Activated naive CD4-positive, alpha-beta T cell treated with anti-CD3 and anti-CD28 coated beads, Interleukin-2, amount 10 ng/mL, durations not matched to agents 7 days and 5 days (primary cell): Measurements from ENCODE around the gene TRIP11.
A peak's percentile ranks its signal among the peaks of the same experiment; 100 is the strongest.

Experiments used
- CTCF ChIA-PET: fragments of 350-600 bp; sonication (Branson Sonifier 250); formaldehyde crosslinking; loops from one replicate; lab custom pipeline; 2021; ENCODE audit warnings: antibody characterized with exemption; lab: Charles Lee
- DNase-seq: peaks from one replicate; pipeline ENCODE4 v3.0.0-alpha.2; 2020
- H3K27ac Mint-ChIP-seq: one replicate; pipeline ENCODE4 v1.8.0; 2021; ENCODE audit warnings: mild to moderate bottlenecking, moderate library complexity, mixed read lengths
- H3K27me3 Mint-ChIP-seq: one replicate; pipeline ENCODE4 v1.8.0; 2021; ENCODE audit warnings: mild to moderate bottlenecking, mixed read lengths
- H3K36me3 Mint-ChIP-seq: one replicate; pipeline ENCODE4 v1.8.0; 2021; ENCODE audit warnings: mixed read lengths
- H3K4me1 Mint-ChIP-seq: one replicate; pipeline ENCODE4 v1.8.0; 2021; ENCODE audit warnings: mixed read lengths
- H3K4me3 Mint-ChIP-seq: one replicate; pipeline ENCODE4 v1.8.0; 2021; ENCODE audit warnings: mild to moderate bottlenecking, moderate library complexity, mixed read lengths
- H3K9me3 Mint-ChIP-seq: one replicate; pipeline ENCODE4 v1.8.0; 2021; ENCODE audit warnings: mixed read lengths

TRIP11 gene

DNA sequence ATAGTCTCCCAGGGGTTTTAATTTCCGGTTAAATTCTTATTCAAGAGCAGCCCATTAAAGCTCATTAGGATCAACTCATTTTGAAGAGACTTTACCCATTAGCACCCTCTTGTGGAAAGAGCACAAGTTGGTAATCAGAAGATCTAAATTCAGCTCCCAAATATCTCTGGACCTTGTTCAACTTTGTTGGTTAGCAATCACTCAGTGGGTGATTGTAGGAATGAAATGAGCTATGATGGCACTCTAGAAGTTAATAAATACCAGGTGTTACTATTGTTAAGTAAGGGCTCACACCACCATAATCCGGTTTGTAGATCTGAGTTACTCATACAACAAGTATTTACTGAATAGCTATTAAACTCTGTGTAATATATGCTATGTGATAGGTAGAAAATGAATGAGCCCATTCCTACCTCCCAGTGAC is 42.9 kb downstream of the TRIP11 start:
- H3K27ac Mint-ChIP-seq, result no peak overlapping the region
- no peak for DNase-seq
- no peak overlapping the region for H3K4me3 Mint-ChIP-seq
- H3K4me1 Mint-ChIP-seq, result peaks cover 36% of the 10 kb centered on the region
- H3K27me3 Mint-ChIP-seq, result no peaks in the 10 kb centered on the region
- no peaks in the 10 kb centered on the region for H3K9me3 Mint-ChIP-seq
- peaks cover 41% of the 10 kb centered on the region for H3K36me3 Mint-ChIP-seq
- CTCF ChIA-PET, result interaction anchor here (0.7 to 2.1 kb wide), 27 partner anchors 9 to 373 kb away, joined by 3 to 18 read pairs (median 4); partner anchors contain the start of genes ATXN3 and TC2N

DNA sequence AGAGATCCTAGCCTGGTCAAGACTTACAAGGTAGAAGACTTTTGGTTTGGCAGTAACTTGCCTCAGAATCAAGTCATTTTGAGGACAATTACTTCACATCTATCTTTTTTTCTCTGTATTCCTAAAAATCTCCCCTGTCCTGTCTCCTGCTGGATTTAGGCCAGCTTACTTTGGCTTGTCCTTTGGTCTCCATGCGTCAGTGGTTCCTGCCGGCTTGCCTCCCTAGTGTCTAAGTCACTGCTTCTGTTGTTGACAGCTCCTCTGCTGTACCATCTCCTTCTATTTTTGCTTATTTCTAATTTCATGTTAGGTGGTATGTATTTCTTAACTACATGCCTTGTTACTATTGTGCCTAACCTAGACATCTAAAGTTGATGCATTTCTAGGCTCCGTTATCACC is 52.7 kb downstream of the TRIP11 start:
- H3K4me1 Mint-ChIP-seq, result no peaks in the 10 kb centered on the region
- no peaks in the 10 kb centered on the region for H3K27me3 Mint-ChIP-seq
- H3K9me3 Mint-ChIP-seq, result no peaks in the 10 kb centered on the region
- no peak overlapping the region for H3K4me3 Mint-ChIP-seq
- H3K27ac Mint-ChIP-seq, result no peak overlapping the region
- CTCF ChIA-PET, result interaction anchor here (4.0 kb wide), 1 partner anchor 10 kb away, joined by 18 read pairs; no protein-coding TSS in a partner anchor
- no peak for DNase-seq
- H3K36me3 Mint-ChIP-seq, result peaks cover 61% of the 10 kb centered on the region

- H3K4me3 Mint-ChIP-seq, result no peak overlapping the region
- no peaks in the 10 kb centered on the region for H3K4me1 Mint-ChIP-seq
- DNase-seq, result no peak
- no peaks in the 10 kb centered on the region for H3K27me3 Mint-ChIP-seq
- peaks cover 59% of the 10 kb centered on the region for H3K36me3 Mint-ChIP-seq
- CTCF ChIA-PET, result interaction anchor here (4.0 kb wide), 1 partner anchor 11 kb away, joined by 18 read pairs; no protein-coding TSS in a partner anchor
- no peak overlapping the region for H3K27ac Mint-ChIP-seq
- H3K9me3 Mint-ChIP-seq, result no peaks in the 10 kb centered on the region
Observed at GRCh38 chr14:91985521-91986255, 54.2 kb downstream of the TRIP11 start.

- Mint-ChIP-seq H3K4me1 (peaks cover 2% of the 10 kb centered on the region), H3K9me3 (no peaks in the 10 kb centered on the region)
- CTCF ChIA-PET, result interaction anchor here (4.0 kb wide), 1 partner anchor 12 kb away, joined by 18 read pairs; no protein-coding TSS in a partner anchor
Observed at GRCh38 chr14:91985008-91985407, 54.9 kb downstream of the TRIP11 start.

GRCh38 chr14:91983588-91983987 is 56.3 kb downstream of the TRIP11 start:
- Mint-ChIP-seq H3K9me3 (no peaks in the 10 kb centered on the region), H3K4me1 (peaks cover 2% of the 10 kb centered on the region), H3K27ac (no peak overlapping the region), H3K4me3 (no peak overlapping the region), H3K36me3 (peaks cover 53% of the 10 kb centered on the region), H3K27me3 (no peaks in the 10 kb centered on the region)
- CTCF ChIA-PET, result interaction anchor here (4.0 kb wide), 1 partner anchor 13 kb away, joined by 18 read pairs; no protein-coding TSS in a partner anchor
- no peak for DNase-seq

More at GRCh38 chr14:91985008-91985407, 54.9 kb downstream of the TRIP11 start:
- no peak for DNase-seq
- Mint-ChIP-seq H3K27ac (no peak overlapping the region), H3K36me3 (peaks cover 64% of the 10 kb centered on the region), H3K4me3 (no peak overlapping the region), H3K27me3 (no peaks in the 10 kb centered on the region)

DNA sequence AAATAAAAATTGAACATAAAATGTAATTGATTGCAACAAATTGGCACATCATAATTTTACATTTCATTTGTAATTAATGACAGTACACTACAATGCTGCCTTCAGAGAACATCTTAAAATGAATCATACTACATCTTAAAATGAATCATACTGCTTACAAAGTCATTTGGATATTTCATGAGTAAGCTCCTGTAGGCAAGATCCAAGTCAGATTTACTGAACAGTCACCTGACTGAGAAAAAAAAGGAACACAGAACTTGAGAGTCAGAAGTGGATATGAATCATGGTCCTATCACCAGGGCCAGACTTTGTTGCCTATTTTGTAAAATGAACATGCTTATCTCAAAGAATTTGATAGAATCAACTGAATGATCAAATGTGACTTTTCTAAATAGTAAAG is 59.7 kb downstream of the TRIP11 start:
- Mint-ChIP-seq H3K4me1 (peaks cover 14% of the 10 kb centered on the region), H3K4me3 (no peak overlapping the region), H3K36me3 (peaks cover 38% of the 10 kb centered on the region), H3K9me3 (no peaks in the 10 kb centered on the region), H3K27ac (peak overlapping the region; percentile 50), H3K27me3 (no peaks in the 10 kb centered on the region)
- DNase-seq, result no peak
- CTCF ChIA-PET, result interaction anchor here (3.2 kb wide), 1 partner anchor 17 kb away, joined by 17 read pairs; no protein-coding TSS in a partner anchor

GRCh38 chr14:91977884-91978283 is 62.0 kb downstream of the TRIP11 start:
- peaks cover 27% of the 10 kb centered on the region for H3K36me3 Mint-ChIP-seq
- CTCF ChIA-PET, result no interaction called here
- H3K4me3 Mint-ChIP-seq, result no peak overlapping the region
- H3K27ac Mint-ChIP-seq, result no peak overlapping the region
- peaks cover 14% of the 10 kb centered on the region for H3K4me1 Mint-ChIP-seq
- H3K9me3 Mint-ChIP-seq, result no peaks in the 10 kb centered on the region
- H3K27me3 Mint-ChIP-seq, result no peaks in the 10 kb centered on the region
- no peak for DNase-seq

DNA sequence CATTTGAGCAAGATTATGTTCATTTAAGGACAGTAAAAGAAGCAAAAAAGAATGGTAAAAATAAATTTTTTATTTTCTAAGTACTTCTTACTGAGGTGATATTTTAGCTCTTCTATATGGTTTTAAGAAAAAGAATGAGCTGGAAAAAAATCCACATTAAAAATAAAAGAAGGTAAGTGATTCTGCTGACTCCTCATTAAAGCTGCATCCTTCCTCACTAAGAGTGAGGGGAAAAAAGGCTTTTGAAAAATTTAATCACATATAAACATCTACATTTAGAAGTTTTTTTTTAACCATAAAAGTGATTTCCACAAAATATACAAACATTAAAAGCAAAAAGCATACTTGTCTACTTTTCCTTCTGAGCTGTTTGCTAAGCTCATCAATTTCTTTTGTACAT is 64.1 kb downstream of the TRIP11 start:
- CTCF ChIA-PET, result no interaction called here
- Mint-ChIP-seq H3K36me3 (peaks cover 30% of the 10 kb centered on the region), H3K27me3 (no peaks in the 10 kb centered on the region), H3K9me3 (no peaks in the 10 kb centered on the region), H3K4me1 (peaks cover 14% of the 10 kb centered on the region), H3K27ac (no peak overlapping the region), H3K4me3 (no peak overlapping the region)
- DNase-seq, result no peak

DNA sequence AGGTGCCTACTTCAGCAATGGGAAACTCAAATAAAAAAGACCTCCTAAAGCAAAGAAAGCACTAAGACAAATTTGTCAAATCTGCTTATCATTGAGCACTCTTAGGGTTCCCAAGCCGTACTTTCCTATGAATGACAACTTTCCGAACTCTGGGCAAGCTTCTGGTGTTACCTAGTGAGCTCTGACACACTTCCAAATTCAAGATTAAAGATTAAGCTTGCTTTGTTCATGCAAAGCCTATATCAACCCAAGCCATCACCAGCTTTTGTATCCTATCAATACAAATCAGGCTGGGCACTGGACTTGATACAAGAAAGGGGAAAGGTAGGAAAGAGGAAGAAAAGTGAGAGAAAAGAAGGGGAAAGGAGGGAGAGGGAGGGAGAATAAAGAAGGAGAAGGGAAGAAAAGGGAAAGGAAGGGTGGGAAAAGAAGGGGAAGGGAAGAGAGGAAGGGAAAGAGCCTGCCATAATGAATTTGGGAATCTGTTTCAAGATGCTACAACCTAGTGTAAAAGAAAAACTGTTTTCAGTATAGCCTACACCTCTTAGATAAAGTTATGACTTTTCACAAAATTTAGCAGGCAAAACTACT is 68.6 kb downstream of the TRIP11 start:
- no peaks in the 10 kb centered on the region for H3K9me3 Mint-ChIP-seq
- H3K27ac Mint-ChIP-seq, result no peak overlapping the region

GRCh38 chr14:91968280-91968679 is 71.6 kb downstream of the TRIP11 start:
- Mint-ChIP-seq H3K9me3 (no peaks in the 10 kb centered on the region), H3K27ac (no peak overlapping the region), H3K4me1 (peaks cover 5% of the 10 kb centered on the region), H3K36me3 (peaks cover 23% of the 10 kb centered on the region), H3K27me3 (no peaks in the 10 kb centered on the region), H3K4me3 (no peak overlapping the region)
- peak; percentile 34 for DNase-seq
- CTCF ChIA-PET, result no interaction called here

More for the DNA sequence above, 68.6 kb downstream of the TRIP11 start:
- Mint-ChIP-seq H3K27me3 (no peaks in the 10 kb centered on the region), H3K4me3 (no peak overlapping the region), H3K36me3 (peaks cover 30% of the 10 kb centered on the region), H3K4me1 (peaks cover 5% of the 10 kb centered on the region)
- DNase-seq, result no peak
- CTCF ChIA-PET, result no interaction called here

- CTCF ChIA-PET, result no interaction called here
- peaks cover 5% of the 10 kb centered on the region for H3K4me1 Mint-ChIP-seq
- H3K4me3 Mint-ChIP-seq, result no peak overlapping the region
- DNase-seq, result no peak
- H3K9me3 Mint-ChIP-seq, result no peaks in the 10 kb centered on the region
- no peak overlapping the region for H3K27ac Mint-ChIP-seq
- H3K27me3 Mint-ChIP-seq, result no peaks in the 10 kb centered on the region
- peaks cover 12% of the 10 kb centered on the region for H3K36me3 Mint-ChIP-seq
Observed at GRCh38 chr14:91964724-91965123, 75.1 kb downstream of the TRIP11 start.

DNA sequence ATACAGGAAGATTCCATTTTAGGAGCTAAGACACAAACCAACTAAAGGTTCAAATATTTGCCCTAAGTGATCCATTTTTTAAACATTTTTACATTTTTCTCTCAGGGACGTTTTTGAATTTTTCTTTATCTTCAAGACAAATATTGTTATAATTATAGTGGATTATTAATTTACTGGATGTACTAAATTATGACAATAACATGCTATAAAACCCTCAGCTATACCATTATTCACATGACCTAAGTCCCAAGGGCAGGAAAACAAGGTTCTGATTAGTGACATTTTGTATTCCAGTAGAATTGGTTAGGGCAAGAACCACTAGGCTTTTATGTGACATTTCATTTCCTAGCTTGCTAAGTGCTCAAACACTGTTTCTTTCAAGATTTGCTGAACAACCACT is 75.8 kb downstream of the TRIP11 start:
- no peak for DNase-seq
- H3K27me3 Mint-ChIP-seq, result no peaks in the 10 kb centered on the region
- CTCF ChIA-PET, result interaction anchor here (1.0 kb wide), 1 partner anchor 9 kb away, joined by 3 read pairs; no protein-coding TSS in a partner anchor
- peaks cover 5% of the 10 kb centered on the region for H3K4me1 Mint-ChIP-seq
- H3K4me3 Mint-ChIP-seq, result no peak overlapping the region
- peaks cover 10% of the 10 kb centered on the region for H3K36me3 Mint-ChIP-seq
- no peak overlapping the region for H3K27ac Mint-ChIP-seq
- no peaks in the 10 kb centered on the region for H3K9me3 Mint-ChIP-seq

DNA sequence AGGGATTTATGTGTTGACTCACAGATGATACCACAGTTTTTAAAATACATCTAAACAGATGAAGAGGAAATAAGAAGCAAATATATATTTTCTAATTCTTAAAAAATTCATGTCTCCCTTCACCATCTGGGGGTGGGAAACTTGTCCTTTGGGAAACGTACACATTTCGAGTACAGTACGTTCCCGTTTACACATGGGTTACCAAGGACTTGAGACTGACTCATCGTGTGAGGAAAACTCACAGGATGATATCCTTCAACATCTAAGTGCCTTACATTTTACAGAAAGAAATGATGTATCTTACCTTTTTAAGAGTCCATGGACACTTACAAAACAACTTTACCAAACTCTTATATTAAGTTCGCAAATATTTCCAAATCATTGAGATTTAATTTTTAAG is 76.4 kb downstream of the TRIP11 start:
- CTCF ChIA-PET, result interaction anchor here (1.0 kb wide), 1 partner anchor 8 kb away, joined by 3 read pairs; no protein-coding TSS in a partner anchor
- peaks cover 3% of the 10 kb centered on the region for H3K4me1 Mint-ChIP-seq
- no peak overlapping the region for H3K4me3 Mint-ChIP-seq

More for the DNA sequence above, 76.4 kb downstream of the TRIP11 start:
- Mint-ChIP-seq H3K9me3 (no peaks in the 10 kb centered on the region), H3K27me3 (peaks cover under 1% of the 10 kb centered on the region), H3K36me3 (peaks cover 4% of the 10 kb centered on the region), H3K27ac (no peak overlapping the region)
- DNase-seq, result no peak
